NCI-H187 treated with DMSO at 0.1 percent for 48 hours (cell line): ENCODE measurements around the gene CASTOR1.

Experiments used
- DNase-seq: peaks from one replicate; lab custom pipeline; 2025; lab: John Stamatoyannopoulos, UW

Gene CASTOR1

GRCh38 chr22:30263883-30264282 is 25.4 kb downstream of the CASTOR1 start:
- no peak for DNase-seq

GRCh38 chr22:30262917-30263741 is 26.2 kb downstream of the CASTOR1 start:
- no peak for DNase-seq

GRCh38 chr22:30262112-30262511 is 27.2 kb downstream of the CASTOR1 start:
- DNase-seq = no peak

GRCh38 chr22:30261134-30261533 is 28.2 kb downstream of the CASTOR1 start:
- DNase-seq = no peak

- no peak for DNase-seq
Measured at GRCh38 chr22:30260682-30261081, 28.6 kb downstream of the CASTOR1 start.

- DNase-seq = no peak
Measured at GRCh38 chr22:30260276-30260675, 29.0 kb downstream of the CASTOR1 start.

GRCh38 chr22:30254314-30254713 is 35.0 kb downstream of the CASTOR1 start:
- DNase-seq = no peak

- no peak for DNase-seq
Measured at GRCh38 chr22:30253205-30253852, 36.0 kb downstream of the CASTOR1 start.

- no peak for DNase-seq
Measured at GRCh38 chr22:30252411-30253204, 36.7 kb downstream of the CASTOR1 start.

- no peak for DNase-seq
Measured at GRCh38 chr22:30251711-30252110, 37.6 kb downstream of the CASTOR1 start.

GRCh38 chr22:30250661-30251267 is 38.5 kb downstream of the CASTOR1 start:
- no peak for DNase-seq

- DNase-seq = no peak
Measured at GRCh38 chr22:30250039-30250565, 39.2 kb downstream of the CASTOR1 start.

- no peak for DNase-seq
Measured at GRCh38 chr22:30249049-30250038, 40.0 kb downstream of the CASTOR1 start.

- no peak for DNase-seq
Measured at GRCh38 chr22:30248484-30248883, 40.8 kb downstream of the CASTOR1 start.

- no peak for DNase-seq
Measured at GRCh38 chr22:30247974-30248373, 41.3 kb downstream of the CASTOR1 start.

- DNase-seq = no peak
Measured at GRCh38 chr22:30247561-30247960, 41.7 kb downstream of the CASTOR1 start.

- no peak for DNase-seq
Measured at GRCh38 chr22:30246814-30247376, 42.4 kb downstream of the CASTOR1 start.

GRCh38 chr22:30245985-30246813 is 43.1 kb downstream of the CASTOR1 start, which contains the start of gene LIF:
Gene LIF, minus strand, starts transcription at chr22:30246759. Its CDS starts 64 bp downstream, at chr22:30246695.
- no peak for DNase-seq
